GM21528 (cell line): ENCODE measurements around the gene USP9X.
"Not testable (repeated sequence)": the region's sequence is repeated elsewhere in the genome, so short reads cannot be mapped to it uniquely, and the experiment has no call there.

Experiments
- ATAC-seq: cut with Tn5 transposase; IDR thresholded peaks from one replicate; pipeline ENCODE4 v1.9.1; 2021; ENCODE audit warnings: mild to moderate bottlenecking, moderate library complexity; ENCODE audit not compliant: unreplicated experiment, low FRiP score

Gene USP9X

GRCh38 chrX:41084044-41084892 lies 977 bp upstream of the USP9X start:
- peak; percentile 64 for ATAC-seq

GRCh38 chrX:41085512-41085877 lies 250 bp downstream of the USP9X start:
- peak; percentile 30 for ATAC-seq

DNA sequence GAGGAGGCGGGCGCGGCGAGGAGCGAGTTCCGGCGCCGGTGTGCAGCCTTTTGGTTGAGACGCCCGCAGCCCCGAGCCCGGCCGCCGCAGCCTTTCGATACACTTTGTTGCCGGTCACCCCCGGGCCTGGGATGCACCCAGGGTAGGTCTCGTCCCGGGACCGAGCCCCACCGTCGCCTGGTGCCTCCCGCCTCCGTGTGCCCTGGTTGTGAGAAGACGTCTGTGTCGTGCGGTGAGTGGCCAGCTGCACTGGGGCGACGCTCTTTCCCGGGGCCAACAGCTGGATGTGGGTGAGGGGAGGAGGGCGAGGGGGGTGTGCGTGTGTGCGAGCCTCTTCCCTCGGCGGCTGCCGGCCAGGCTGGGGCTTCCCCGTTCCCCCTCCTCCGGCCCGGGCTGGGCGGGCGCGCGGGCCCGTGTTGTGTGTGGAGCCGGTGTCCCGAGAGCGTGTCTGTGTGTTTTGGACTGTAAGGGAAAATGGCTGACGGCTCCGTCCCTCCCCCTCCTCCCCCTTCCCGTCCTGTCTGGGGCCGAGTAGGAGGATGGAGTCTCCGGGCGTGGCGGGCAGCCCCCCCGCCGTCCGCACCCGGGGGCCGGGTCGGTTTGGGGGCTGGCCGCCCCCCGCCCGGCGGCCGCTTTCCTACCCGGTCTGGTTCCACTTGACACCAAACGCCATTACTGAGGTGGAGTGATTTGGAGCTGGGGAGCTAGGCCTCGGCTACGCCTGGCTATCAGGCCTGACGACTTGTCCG lies 807 bp downstream of the USP9X start:
- ATAC-seq: peak; percentile 6

DNA sequence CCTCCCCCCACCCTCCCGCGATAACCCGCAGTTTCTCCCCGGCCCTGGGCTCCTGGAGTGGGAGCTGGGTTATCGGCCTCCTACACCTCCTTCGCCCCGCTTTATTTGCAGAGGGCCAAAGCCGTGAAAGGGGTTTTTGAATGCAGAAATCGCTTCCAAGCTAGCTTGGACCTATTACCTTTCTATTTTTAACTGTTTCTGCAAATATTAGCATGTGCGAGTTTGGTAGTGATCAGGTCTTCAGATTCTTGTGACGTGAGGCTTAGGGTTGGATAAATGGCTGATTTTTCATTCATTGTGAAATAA lies 1.3 kb downstream of the USP9X start:
- no peak for ATAC-seq

- no peak for ATAC-seq
Observed at GRCh38 chrX:41087201-41087600, 2.0 kb downstream of the USP9X start.

- ATAC-seq: no peak
Observed at GRCh38 chrX:41090568-41091238, 5.5 kb downstream of the USP9X start.

DNA sequence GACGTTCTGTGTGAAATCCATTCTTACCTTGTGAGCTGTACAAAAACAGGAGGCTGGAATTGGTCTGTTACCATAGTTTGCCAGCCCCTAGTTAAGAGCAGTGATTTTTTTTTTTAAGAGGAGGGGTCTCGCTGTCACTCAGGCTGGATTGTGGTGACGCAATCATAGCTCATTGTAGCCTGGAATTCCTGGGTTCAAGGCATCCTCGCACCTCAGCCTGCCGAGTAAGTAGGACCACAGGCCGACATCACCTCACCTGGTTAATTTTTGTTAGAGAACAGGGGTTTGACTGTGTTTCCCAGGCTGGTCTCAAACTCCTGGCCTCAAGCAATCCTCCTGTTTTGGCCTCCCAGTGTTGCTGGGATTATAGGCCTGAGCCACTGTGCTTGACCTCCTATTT lies 7.5 kb downstream of the USP9X start:
- no peak for ATAC-seq

DNA sequence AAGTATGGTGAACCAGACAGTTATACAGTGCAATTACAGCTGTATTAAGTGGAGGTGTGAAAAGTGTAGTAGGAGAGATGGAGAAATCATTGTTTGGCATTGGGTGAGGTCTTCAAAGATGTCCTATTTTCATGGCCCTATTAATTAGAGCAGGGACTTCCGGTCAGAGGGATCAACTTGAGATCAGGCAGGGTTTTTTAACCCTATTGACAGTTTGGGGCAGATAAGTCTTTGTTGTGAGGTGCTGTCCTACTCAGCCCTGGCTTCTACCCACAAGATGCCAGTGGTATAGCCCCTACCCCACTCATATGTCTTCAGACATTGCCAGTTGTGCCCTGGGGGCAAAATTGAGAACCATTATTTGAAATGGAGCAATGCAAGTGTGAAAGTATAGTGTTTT lies 9.9 kb downstream of the USP9X start:
- no peak for ATAC-seq

DNA sequence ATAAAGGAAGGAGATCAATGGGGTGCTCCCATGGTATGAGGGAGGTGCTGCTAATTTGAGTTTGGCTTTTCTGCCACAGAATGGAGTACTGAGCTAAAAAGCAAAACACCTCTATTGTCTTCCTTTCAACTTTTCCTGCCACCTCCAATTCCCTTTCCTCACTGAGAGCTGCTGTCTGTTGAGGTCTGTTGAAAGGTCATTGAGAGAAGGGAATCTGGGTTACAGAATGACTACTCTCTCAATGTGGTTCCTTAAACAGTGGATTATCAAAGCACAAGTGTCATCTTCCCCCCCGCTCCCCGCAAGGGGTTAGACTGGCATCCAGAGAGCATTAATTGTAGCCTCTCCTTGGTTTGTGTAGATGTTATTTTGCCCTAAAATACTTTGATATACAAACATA lies 10.7 kb downstream of the USP9X start:
- ATAC-seq: no peak

DNA sequence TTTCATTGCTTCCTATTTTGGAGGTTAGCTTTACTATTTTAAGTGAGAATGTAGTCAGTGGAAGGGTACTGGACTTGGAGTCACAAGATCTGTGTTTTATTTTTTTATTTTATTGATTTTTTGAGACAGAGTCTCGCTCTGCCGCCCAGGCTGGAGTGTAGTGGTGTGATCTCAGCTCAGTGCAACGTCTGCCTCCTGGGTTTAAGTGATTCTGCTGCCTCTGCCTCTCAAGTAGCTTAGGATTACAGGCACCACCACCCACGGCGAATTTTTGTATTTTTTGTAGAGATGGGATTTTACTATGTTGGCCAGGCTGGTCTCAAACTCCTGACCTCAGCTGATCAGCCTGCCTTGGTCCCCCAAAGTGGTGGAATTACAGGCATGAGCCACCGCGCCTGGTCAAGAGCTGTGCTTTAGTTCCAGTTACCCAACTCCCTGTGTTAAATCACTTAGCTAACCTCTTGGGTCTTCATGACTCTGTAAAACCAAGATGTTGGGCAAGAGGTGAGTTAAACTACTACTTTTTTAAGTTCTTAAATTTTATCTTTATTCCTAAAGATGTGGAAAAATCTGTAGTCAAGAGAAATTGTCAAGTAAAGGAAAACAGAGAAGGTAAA lies 11.2 kb downstream of the USP9X start:
- no peak for ATAC-seq

- no peak for ATAC-seq
Observed at GRCh38 chrX:41097326-41097725, 12.1 kb downstream of the USP9X start.

GRCh38 chrX:41100200-41100599 lies 15.0 kb downstream of the USP9X start:
- ATAC-seq: no peak

DNA sequence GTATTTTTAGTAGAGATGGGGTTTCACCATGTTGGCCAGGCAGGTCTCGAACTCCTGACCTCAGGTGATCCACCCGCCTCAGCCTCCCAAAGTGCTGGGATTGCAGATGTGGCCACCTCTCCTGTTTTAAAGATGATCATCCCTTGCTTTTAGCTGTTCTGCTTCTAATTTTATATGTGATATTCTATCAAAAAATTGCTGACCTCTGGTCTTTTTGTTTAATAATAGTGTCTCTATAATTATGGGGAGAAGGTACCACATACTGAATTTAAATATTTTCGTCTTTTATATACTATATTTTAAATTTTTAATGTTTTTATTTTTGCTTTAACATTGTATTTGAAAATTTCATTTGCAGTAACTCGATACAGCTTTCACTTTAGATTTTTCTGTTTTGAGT lies 15.6 kb downstream of the USP9X start:
- no peak for ATAC-seq

DNA sequence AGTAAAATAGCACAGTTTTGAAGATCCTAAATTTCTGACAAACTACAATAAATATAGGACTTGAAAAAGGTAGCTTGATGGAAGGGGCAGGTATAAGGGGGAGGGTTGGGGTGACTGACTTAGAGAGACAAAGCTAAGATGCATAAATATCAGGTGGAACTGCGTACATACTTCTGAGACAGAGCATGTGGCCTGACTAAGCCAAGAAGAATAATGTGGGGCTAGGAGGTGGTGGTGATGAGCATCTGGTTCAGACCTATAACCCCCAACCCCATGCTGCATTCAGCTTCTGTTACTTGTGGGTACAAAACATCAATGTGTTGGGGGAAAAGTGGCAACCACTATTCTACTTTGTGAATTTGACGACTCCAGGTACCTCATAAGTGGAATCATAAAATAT lies 19.8 kb downstream of the USP9X start:
- no peak for ATAC-seq

DNA sequence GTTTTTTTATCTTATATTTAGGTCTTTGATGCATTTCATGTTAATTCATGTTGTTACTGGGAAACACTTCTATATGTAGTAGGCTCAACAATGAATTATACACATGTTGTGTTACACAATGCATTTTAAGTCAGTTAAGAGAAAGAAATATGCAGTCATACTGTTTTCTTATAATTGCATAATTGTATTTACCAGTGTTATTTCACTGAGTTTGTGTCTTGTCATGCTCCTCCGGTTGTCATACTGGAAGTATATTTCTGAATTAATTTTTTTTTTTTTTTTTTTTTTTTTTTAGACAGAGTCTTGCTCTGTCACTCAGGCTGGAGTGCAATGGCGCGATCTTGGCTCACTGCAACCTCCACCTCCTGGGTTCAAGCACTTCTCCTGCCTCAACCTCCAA lies 21.0 kb downstream of the USP9X start:
- ATAC-seq: not testable (repeated sequence)

- ATAC-seq: no peak
Observed at GRCh38 chrX:41108007-41108406, 22.8 kb downstream of the USP9X start.

- no peak for ATAC-seq
Observed at GRCh38 chrX:41108463-41109205, 23.4 kb downstream of the USP9X start.

GRCh38 chrX:41110801-41111625 lies 25.8 kb downstream of the USP9X start:
- no peak for ATAC-seq

- not testable (repeated sequence) for ATAC-seq
Observed at GRCh38 chrX:41115104-41115425, 29.8 kb downstream of the USP9X start.

- ATAC-seq: peak; percentile 52
Observed at GRCh38 chrX:41116948-41117347, 31.7 kb downstream of the USP9X start.
